ENCODE data around the gene DSCAM.

Gene DSCAM

DNA sequence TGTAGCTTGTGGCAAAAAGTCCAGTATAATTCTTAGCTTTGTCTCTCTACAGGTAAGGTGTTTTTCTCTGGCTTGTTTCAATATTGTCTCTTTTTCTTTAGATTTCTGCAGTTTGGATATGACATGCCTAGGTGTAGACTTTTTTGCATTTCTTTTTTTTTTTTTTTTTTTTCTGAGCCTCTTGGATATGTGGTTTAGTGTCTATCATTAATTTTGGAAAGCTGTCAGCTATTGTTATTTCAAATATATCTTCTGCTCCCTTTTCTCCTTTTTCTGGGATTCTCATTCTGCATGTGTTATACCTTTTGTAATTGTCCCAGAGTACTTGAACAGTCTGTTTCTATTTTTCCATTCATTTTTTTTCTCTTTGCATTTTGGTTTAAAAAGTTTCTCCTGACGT is 243.2 kb downstream of the DSCAM start:
- DNase-seq, result no peak

DNA sequence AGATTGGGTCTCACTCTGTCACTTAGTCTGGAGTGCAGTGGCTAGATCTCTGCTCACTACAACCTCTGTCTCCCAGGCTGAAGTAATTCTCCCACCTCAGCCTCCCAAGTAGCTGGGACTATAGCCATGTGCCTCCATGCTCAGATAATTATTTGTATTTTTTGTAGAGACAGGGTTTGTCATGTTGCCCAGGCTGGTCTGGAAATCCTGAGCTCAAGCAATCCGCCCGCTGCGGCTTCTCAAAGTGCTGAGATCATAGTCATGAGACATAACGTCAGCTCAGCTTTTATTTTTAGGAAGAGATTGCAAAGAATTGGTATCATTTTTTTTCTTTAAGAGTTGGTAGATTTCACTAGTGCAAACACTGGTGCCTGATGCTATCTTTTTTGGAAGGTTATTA is 244.9 kb downstream of the DSCAM start:
- DNase-seq, result no peak

DNA sequence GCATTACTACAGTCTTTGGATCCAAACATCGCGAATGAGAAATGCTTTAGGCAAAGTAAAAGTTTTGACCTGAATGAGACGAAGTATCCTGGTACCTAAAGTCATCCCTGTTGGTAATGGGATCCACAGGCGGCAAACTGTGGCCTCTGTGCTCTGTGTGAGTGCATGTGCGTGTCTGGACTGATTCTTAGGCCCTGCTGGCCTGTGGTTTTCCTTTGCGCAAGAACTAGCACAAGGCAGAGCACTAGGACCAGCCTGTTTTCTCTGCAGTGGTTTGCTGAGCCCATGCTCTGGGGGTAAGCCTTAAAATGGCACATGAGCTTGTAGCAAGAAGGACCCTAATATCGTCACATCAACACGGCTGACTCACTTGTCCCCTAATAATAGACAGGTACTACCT is 251.2 kb downstream of the DSCAM start:
- DNase-seq, result no peak

DNA sequence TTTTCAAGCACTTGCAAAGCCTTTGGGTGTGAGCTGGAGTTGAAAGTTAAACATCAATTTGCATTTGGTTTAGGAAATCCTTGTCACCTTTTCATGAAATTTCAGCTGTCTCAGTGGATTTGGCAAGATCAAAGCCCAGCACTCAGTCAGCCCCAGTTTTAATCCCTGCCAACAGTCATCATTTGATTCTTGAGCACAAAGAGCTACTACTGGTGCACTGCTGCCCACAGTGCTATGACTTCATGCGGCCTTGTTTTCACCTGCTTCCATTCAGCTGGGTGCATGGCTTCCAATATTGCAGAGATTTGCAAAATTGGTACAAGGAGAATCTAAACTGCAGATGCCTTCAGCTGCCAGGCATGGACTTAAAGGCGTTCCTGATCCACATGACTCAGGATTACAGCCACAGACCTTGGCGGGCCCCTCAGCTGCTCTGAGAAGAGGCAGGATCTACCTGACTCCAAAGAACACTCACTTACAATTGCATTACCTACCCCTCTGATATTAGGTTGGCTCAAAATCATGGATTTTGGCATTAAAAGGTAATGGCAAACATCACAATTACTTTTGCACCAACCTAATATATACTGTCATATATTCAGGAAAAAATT is 259.1 kb downstream of the DSCAM start:
- DNase-seq, result no peak

DNA sequence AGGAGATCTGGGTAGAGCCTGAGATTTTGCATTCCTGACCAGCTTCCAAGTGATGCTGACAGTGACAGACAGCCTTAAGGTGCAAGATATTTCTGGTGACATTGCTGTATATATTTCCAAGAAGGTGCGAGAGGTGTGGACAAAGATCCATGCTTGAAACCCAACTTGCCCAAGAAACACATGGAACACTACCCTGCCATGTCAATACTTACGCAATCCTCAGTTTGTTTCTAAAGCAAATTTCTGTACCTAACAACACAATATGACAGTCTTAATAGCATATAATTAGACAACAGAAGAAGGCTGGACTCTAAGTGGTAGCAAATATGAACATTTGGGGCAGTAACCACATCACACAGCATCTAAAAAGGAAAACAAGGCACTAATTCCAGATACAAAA is 260.4 kb downstream of the DSCAM start:
- DNase-seq, result no peak

DNA sequence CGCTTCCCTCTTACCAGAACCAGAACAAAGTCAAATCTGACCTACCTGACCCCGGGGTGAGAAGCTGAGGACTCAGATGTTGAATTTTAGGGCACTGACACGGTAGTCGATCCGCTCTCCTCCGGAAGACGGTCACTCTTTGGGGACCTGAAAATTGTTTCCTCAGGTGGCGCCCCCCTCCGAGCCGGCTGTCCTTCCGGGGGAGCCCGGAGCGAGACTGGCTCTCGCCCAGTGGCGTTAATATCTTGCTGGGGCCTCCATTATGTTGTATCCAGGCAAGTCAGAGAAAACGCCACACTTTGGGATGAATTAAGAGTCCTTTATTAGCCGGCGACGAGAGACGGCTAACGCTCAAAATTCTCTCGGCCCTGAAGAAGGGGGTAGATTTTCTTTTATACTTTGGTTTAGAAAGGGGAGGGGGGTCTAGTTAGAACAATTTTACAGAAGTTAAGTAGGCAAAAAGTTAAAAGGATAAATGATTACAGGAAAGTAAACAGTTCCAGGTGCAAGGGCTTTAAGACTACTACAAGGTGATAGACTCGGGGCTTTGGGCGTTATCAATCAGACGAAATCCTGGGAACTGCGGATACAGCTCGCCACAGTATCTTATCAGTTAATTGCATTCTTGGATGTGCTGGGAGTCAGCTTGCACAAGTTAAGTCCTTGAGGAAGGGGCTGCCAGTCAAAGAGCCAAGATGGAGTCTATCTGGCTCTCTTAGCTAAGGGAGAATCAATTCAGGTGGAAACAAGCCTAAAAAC is 269.5 kb downstream of the DSCAM start:
- no peak for DNase-seq

DNA sequence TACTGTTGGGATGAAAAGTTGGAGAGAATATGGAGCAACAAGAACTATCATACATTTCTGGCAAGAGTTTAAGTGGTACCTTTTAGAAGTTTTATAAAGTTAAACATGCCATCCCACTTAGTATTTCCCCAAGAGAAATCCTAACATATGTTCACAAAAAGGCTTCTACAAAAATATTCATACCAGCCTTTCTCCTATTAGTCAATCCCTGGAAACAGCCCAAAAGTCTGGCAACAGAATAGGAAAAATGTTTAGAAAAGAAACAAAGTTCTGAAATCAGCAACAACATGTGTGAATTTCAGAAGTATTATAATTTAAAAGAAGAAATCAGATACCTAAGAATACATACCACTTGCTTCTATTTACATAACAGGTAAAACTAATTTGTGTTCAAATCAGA is 271.0 kb downstream of the DSCAM start:
- DNase-seq, result no peak

DNA sequence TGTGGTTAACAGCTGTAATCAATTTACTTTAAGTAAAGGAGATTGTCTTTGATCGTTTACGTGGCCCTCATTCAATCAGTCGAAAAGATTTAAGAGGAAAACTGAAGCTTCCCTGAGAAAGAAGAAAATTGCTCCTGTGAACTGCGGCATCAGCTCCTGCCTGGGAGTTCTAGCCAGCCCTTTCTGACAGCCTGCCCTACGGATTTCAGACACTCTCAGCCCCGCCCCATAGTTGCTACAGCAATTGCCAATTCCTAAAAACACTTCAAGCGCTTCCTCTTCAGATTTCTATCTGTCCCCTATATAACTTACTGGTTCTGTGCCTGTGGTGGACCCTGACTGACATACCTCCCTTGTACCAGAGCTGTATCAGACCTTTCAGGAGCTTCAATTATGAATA is 277.6 kb downstream of the DSCAM start:
- DNase-seq, result no peak

DNA sequence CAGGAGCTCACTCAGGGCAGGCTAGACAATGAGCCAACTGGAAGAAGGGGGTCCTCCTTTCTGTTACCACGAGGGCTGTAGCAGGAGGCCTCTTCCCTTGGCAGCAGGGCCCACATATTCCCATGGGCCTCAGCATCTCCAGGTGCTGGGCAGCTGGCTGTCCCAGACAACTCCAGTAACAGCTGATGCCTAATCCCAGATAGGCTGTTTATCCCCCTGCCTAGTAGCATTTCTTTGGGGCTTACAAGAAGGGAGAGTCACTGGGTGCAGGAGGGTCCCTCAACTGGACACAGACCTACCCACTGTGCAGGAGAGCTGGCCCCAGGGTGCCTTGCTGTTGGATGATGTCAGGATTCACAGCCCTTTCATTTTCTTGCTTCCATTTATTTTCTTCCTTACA is 278.2 kb downstream of the DSCAM start:
- DNase-seq, result no peak

DNA sequence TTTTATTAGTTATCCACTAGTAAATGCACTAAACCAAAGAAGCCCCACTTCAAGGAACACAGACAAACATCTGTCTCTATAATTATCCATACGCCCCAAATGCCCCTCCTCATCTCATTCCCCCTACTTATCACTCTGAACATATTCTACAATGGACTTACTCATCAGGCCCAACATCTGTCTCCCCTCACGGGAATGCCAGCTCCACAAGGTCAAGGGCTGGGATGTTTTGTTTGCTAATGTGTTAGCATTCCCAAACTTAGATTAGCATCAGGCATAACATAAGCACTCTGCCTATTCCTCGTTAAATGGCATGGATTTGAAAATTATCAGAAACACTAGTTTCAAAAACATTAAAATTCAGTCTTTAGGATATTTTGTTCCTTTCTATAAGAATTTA is 279.5 kb downstream of the DSCAM start:
- DNase-seq, result no peak

DNA sequence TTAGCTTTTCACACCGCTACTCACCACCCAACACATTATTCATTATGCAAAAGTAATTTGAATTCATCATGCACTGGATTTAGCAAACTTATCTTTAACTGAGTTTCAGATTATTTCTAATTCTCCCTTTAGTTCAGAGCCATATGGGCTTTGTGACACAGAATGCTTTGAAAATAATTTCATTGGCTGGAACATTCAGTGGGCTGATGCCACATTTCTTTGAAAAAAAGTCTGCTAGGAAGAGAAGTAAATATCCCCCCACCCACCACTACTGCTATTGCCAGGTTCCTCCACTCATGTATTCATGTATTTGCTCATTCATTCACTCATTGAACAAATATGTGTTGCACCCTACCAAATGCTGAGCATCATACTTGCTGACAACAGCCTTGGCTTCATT is 280.5 kb downstream of the DSCAM start:
- DNase-seq, result no peak

DNA sequence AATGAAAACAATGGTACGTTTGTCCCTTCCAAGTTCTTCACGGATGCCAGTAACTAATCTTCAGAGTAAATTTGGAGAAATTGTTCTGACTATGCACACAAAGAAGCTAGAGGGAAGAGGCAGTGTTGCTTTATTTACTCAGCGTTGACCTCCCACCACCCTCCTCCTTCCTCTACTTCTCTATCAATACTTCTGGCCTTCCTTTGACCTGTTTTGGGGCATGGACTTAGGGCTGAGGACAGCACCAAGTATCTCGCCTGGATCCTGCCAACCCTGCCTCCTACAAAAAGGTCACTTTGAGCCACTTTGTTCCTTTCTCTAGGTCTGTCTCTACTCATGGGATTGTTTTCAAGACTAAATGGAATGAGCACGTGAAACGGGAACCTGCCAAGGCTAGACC is 282.6 kb downstream of the DSCAM start:
- no peak for DNase-seq

DNA sequence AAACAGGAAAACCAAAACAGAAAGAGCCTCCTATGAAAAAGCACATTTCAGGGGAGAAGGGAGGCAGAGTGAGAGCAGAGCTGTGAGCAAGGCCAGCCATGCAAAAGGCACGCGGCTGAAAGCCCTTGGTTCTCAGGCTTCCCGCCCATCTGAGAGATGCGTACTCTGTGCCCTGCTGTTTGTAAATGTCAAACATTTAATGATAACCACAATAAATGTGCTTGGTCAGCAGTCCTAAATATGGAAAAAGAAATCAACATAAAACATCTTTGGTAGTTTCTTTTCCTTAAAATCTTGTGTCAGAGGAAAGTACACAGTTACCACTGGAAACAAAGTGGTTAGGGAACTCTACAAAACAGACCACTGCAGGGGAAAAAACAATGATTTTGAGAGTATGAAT is 283.1 kb downstream of the DSCAM start:
- DNase-seq, result no peak

DNA sequence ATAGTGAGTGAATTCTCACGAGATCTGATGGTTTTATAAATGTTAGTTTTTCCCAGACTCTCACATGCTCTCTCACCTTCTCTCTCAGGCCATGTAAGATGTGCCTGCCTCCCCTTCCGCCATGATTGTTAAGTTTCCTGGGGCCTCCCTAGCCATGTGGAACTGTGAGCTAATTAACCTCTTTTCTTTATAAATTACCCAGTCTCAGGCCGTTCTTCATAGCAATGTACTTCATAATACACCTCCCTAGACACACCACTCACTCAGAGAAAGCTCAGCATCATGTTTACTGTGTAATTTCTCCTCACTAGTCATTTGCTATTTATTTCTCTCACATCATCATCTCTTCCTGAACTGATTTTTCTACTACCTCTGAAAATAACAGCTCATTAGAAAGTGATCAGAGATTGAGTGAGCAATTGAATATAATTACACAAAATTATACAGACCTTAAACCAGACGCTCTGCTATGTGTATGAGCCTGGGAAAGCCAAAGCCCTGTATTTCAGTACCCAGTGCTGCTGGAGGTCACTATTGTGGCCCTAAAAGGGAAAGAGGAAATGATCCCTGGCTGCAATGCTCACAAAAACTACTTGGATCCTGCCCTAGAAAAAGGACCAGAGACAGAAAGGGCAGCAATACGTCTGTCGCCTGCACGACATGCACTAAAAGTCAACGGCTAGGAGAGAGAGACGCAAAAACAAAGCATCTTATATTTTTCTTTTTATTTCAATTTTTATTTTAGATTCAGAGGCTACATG is 284.5 kb downstream of the DSCAM start:
- no peak for DNase-seq

DNA sequence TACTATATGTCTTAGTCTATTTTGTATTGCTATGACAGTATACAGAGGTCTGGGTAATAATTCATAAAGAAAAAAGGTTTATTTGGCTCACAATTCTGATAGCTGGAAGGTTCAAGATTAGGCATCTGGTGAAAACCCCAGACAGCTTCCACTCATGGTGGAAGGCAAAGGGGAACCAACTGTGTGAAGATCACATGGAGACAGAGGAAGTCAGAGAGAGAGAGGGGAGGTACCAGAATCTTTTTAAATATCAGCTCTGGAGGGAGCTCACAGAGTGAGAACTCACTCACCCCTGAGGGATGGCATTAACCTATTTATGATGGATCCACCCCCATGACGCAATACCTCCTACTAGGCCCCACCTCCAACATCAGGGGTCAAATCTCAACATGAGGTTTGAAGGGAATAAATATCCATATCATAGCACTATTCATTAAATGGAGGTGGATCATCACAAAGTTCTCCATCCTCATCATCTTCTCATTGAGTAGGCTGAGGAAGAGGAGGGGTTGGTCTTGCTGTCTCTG is 290.5 kb downstream of the DSCAM start:
- DNase-seq, result no peak

DNA sequence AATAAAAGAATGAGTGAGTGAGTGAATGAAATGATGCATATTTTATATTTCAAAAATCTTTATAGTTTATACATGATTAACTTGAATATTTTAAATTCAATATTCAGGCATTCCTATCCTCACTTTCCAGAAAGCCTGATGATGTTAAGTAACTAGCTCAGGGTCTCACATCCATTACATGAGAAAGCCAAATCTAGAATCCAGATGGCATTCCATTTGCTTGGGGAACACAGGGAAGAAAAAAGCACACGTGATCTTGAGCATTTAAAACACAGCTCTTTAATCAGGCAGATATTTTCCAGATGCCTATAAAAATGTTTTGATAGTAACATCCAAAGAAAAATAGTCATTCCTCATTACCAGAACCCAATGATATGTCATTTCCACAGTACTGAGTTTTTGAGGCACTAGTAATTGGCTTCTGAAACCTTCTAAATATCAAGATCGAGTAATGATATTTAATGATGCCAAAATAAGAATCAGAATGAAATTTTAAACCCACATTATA is 291.9 kb downstream of the DSCAM start:
- DNase-seq, result no peak

DNA sequence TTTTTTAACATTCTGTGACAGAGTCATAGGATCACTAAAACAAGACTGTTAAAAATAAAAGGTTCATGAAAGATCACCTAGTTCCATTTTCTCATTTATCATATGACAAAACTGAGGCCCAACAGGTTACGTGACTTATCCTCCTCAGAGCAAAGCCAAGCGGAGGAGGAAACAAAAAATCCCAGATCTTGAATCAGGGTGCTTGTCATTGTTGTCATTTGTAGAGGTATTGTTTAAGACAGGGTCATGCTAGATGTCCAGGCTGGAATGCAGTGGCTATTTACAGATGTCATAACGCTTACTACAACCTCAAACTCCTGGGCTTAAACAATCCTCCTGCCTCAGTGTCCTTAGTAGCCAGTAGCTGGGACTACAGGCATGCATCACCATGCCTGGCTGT is 293.2 kb downstream of the DSCAM start:
- no peak for DNase-seq

DNA sequence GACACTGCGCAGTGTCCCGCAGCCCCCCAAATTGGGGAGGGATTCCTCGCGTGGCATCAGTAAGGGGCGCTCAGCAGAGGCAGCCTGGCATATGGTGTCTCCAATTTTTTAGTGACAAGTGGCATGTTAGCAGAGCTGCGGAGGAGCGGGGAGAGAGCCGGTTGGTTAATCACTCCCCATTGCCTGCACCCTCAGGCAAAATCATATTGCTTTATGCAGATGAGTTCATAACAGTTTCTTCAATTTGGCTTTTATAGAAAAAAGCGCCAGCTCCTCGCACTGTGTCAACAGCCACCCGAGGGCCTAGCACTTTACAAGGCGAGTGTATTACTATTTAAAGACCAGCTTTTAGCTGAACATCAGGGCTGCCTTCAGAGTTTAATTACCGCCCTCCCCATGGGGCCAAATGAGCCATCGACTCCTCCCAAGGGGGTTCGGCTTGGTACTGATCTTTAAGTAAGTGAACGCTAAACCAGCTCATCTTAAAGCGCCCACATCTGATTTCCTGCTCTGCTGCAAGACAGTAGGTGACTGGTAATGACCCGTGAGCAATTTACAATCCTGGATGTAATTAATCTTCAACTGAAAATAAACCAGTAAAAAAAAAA is 298.9 kb downstream of the DSCAM start:
- DNase-seq, result no peak

DNA sequence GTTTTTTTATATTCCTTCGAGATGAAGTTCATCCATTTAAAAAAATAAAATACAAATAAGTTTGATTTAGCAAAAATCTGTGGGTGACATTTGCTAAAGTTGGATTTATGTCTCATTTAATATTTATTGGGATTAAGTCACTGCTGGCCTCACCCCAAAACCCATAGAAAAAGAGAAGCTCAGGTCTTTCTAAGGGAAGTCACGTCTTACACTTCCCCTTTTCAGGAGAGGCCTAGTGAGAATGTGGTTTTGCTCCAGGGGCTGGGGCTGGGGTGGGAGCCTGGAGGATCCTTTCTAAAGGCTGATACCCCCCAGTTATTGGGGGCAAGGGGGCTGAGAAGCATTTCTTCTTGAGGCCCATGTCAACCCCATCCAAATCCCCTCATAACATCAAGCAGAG is 300.3 kb downstream of the DSCAM start:
- DNase-seq, result peak in 1 of 2 donors; percentile 2

DNA sequence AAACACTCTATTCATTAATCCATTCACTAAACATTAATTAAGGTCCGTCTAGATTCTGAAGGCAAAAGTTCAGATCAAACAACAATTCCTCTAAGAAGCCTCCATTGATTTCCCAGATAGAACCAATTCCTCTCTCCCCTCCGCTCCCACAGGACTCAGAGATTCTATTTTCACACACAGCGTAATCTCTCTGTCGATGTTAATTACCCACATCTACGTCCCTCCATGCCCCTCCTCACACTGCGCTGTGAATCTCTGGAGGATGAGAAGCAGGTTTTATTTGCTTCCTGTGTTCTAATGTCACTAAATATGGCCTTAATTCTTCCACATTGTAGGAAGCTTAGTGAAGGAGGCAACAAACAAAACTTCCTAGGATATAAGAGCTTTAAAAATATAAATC is 306.7 kb downstream of the DSCAM start:
- no peak for DNase-seq

DNA sequence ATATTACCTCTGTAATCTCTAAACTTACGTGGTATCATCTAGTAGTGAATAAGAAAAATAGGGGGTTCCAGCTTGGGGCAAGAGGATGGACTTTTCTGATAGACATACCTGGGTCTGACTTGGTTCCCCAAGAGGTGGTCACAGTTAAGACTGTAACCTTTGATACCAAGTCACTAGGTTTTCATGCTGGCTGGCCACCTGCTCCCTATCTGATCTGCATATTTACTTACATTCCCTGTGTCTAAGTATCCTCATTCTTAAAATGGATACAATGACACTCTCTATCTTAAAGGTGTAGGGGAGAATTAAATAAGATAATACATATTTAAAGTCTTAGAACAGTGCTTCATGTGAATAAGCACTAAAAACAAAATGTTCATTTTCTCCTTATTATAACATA is 312.1 kb downstream of the DSCAM start:
- DNase-seq, result no peak

DNA sequence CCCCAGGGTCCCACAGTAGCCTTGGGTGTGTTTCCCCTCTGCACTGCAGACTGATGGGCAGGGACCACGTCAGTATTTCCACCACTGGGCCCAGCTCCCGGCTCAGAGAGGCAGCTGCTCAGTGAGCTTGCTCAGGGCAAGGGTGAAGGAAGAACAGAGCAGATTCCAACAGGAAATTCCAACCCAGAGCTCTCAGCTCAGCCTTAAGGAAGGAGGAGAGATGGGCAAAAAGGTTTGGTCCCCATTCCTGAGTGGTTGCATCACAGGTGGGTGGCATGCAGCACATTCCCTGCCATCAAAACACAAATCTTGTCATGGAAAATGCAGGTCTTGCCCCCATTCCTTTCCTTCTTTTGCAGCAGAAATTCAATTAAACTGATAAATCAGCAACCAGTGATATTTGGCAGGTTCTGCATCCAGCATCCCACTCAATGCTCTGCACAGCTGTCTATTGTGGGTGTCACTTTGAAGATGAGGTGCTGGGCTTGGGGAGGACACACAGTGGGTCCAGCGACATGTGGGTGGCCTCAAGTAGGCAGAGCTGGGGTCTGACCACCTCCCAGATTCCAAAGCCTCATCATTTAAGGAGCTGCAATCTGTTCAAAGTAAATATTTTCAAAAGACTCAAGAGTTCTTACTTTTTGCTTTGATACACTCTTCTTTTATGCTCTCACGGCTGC is 315.4 kb downstream of the DSCAM start:
- no peak for DNase-seq

DNA sequence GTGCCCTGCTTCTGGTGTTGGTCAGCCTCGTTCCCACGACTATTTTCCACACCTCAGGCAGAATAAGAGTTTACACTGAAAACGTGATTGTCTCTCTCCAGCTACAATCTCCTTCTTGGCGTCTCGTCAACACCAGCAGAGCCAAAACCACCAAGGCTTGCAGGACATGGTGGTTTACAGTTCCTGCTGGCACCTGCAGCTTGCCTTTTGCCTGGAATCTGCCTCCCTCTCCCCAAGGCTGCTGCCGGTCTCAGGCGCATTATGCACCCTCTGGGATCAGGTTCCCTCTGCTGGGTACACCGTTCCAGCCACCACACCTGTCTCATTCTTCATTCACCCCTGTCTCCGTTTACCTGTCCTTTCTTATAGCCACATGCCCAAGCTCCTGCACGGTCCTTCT is 315.9 kb downstream of the DSCAM start:
- DNase-seq, result no peak

All from CD4-positive, alpha-beta T cell treated with Interferon alpha-2 for 1 hour (primary cell).